Measurements from ENCODE around the gene EIF4A3. TPM values are rescaled to one million over a fixed set of nuclear protein-coding genes. Genes with fewer than 3 reads are reported as not detected.
A peak's percentile ranks its signal among the peaks of the same experiment; 100 is the strongest.

The EIF4A3 gene
- total RNA-seq, 1 experiment from 2014 or later, result 160 TPM

DNA sequence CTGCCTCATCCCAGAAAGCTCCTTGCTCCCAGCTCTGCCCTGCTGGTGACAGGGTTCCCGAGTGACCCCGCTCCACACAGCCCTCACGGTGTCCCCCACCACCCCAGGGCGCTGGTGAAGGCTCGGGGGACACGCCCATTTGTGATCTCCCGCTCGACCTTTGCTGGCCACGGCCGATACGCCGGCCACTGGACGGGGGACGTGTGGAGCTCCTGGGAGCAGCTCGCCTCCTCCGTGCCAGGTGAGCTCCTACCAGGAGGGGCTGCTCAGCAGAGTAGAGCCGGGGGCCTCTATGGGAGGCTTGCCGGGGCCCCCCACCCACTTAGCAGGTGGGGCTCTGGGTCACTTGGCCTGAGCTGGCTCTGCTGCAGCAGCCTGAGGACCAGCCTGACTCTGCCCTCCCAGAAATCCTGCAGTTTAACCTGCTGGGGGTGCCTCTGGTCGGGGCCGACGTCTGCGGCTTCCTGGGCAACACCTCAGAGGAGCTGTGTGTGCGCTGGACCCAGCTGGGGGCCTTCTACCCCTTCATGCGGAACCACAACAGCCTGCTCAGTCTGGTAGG lies 34.4 kb downstream of the EIF4A3 start (continued):
- TF ChIP-seq, protein P1, sequence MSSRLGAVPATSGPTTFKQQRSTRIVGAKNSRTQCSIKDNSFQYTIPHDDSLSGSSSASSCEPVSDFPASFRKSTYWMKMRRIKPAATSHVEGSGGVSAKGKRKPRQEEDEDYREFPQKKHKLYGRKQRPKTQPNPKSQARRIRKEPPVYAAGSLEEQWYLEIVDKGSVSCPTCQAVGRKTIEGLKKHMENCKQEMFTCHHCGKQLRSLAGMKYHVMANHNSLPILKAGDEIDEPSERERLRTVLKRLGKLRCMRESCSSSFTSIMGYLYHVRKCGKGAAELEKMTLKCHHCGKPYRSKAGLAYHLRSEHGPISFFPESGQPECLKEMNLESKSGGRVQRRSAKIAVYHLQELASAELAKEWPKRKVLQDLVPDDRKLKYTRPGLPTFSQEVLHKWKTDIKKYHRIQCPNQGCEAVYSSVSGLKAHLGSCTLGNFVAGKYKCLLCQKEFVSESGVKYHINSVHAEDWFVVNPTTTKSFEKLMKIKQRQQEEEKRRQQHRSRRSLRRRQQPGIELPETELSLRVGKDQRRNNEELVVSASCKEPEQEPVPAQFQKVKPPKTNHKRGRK (CRISPR knock-in tag; IDR thresholded peaks at IDR 0.05; ENCODE audit: borderline replicate concordance), result no peak
- no peak for TF ChIP-seq FOXK1 (CRISPR knock-in tag; IDR thresholded peaks at IDR 0.05)

DNA sequence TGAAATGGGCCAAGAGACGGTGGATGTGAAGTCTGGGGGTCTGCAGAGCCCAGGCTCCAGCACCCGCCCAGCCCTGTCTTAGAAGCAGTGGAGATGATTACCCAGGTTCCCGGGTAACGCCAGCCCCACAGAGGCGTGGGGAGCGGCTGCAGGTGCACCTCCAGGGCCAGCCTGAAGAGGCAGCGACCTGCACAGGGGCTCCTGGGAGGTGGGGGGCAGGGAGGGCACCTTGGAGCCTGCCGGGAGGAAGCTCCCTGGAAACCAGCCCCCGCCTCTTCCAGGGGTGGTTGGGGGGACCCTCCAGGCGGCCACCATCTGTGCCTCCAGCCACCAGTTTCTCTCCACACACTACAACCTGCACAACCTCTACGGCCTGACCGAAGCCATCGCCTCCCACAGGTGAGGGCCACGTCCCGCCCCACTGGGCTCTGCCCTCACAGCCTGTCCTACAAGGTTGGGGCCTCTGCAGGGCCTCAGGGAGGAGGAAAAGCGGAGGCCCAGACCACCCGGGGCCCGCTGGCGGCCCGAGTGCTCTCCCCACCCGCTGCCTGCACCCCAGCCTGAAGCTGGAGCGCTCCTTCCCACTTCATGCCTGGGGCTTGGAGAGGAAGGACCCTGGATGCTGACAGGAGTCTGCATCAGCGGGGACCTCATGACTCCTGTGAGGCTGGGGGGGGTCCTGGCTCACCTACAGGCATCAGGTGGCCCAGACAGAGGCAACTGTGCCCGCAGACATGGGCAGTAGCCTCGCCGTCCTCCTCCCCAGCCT lies 35.0 kb downstream of the EIF4A3 start:
- ChIA-PET POLR2A (interaction anchor here (0.9 to 1.4 kb wide), 2 partner anchors 8 to 12 kb away, joined by 3 to 4 read pairs; no protein-coding TSS in a partner anchor), CTCF (interaction anchor here (1.3 to 5.4 kb wide), 3 partner anchors 11 to 84 kb away, joined by 6 to 55 read pairs (median 26); partner anchors contain the start of gene GAA)
- Mint-ChIP-seq H3K27ac (peak overlapping the region; percentile 34), H3K4me3 (no peak overlapping the region), H3K27me3 (ENCODE audit: low read depth) (no peaks in the 10 kb centered on the region; the same call in 1 of the 2 replicates), H3K9me3 (peaks cover 7% of the 10 kb centered on the region; the same call in 1 of the 2 replicates), H3K36me3 (peaks cover 12% of the 10 kb centered on the region), H3K4me1 (peaks cover 6% of the 10 kb centered on the region; the same call in 1 of the 2 replicates)
- TF ChIP-seq IRF1 (CRISPR knock-in tag; IDR thresholded peaks at IDR 0.05) (no peak), AFF4 (CRISPR knock-in tag; IDR thresholded peaks at IDR 0.05; ENCODE audit: borderline replicate concordance) (no peak), CBFB (CRISPR knock-in tag; IDR thresholded peaks at IDR 0.05; ENCODE audit: low read depth) (no peak), NFYB (CRISPR knock-in tag; conservative IDR thresholded peaks at IDR 0.05; ENCODE audit: low read depth) (no peak)
- TF ChIP-seq, protein P2, sequence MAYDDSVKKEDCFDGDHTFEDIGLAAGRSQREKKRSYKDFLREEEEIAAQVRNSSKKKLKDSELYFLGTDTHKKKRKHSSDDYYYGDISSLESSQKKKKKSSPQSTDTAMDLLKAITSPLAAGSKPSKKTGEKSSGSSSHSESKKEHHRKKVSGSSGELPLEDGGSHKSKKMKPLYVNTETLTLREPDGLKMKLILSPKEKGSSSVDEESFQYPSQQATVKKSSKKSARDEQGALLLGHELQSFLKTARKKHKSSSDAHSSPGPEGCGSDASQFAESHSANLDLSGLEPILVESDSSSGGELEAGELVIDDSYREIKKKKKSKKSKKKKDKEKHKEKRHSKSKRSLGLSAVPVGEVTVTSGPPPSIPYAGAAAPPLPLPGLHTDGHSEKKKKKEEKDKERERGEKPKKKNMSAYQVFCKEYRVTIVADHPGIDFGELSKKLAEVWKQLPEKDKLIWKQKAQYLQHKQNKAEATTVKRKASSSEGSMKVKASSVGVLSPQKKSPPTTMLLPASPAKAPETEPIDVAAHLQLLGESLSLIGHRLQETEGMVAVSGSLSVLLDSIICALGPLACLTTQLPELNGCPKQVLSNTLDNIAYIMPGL (CRISPR knock-in tag; IDR thresholded peaks at IDR 0.05), result no peak
- TF ChIP-seq, protein P3, sequence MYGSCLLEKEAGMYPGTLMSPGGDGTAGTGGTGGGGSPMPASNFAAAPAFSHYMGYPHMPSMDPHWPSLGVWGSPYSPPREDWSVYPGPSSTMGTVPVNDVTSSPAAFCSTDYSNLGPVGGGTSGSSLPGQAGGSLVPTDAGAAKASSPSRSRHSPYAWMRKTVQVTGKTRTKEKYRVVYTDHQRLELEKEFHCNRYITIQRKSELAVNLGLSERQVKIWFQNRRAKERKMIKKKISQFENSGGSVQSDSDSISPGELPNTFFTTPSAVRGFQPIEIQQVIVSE (CRISPR knock-in tag; IDR thresholded peaks at IDR 0.05; ENCODE audit: borderline replicate concordance), result no peak
- peak; percentile 77 for ATAC-seq
- peak; percentile 41 for DNase-seq (ENCODE audit: low spot score)

DNA sequence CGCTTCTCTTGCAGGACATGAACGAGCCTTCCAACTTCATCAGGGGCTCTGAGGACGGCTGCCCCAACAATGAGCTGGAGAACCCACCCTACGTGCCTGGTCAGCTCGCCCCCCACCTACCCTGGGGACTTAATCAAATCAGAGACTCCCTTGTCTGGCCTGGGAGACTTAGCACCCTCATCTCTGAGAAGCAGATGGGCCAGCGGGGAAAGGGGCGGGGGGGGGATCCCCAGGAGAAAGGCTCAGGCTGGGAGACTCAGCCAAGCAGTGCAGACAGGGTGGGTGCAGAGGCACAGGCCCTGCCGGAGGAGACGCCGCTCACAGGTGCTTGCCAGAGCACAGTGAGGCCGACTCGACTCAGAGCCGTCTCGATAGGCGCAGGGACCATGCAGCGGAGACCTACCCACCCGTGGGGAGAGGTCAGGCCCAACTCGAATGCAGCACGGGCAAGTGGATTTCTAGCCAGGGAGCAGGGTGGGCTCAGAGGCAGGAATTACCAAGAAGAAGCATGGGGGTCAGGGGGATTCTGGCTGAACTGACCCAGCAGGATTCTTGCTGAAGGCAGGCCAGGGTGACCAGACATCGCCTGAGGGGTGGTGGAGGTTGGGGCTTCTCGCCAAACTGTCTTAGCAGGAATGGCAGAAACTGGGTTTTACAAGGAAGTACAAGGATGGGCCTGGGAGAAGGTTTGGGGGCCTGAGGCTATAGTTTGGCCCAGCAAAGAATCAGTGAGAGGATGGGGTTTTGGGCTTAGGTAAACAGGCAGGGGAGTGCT lies 35.8 kb downstream of the EIF4A3 start:
- H3K4me1 Mint-ChIP-seq, result peaks cover 6% of the 10 kb centered on the region; the same call in 1 of the 2 replicates
- POLR2A ChIA-PET, result interaction anchor here (0.9 kb wide), 1 partner anchor 8 kb away, joined by 3 read pairs; no protein-coding TSS in a partner anchor
- H3K27ac Mint-ChIP-seq, result peak overlapping the region; percentile 34
- no peak overlapping the region for H3K4me3 Mint-ChIP-seq
- no peaks in the 10 kb centered on the region; the same call in 1 of the 2 replicates for H3K27me3 Mint-ChIP-seq (ENCODE audit: low read depth)
- ATAC-seq (no peak), DNase-seq (ENCODE audit: low spot score) (peak; percentile 9)
- peaks cover 7% of the 10 kb centered on the region; the same call in 1 of the 2 replicates for H3K9me3 Mint-ChIP-seq
- CTCF ChIA-PET, result interaction anchor here (0.9 to 5.4 kb wide), 3 partner anchors 10 to 80 kb away, joined by 3 to 55 read pairs (median 26); partner anchors contain the start of gene GAA
- peaks cover 12% of the 10 kb centered on the region for H3K36me3 Mint-ChIP-seq
- TF ChIP-seq TEAD4 (CRISPR knock-in tag; IDR thresholded peaks at IDR 0.05), result no peak
- TF ChIP-seq, protein P4, sequence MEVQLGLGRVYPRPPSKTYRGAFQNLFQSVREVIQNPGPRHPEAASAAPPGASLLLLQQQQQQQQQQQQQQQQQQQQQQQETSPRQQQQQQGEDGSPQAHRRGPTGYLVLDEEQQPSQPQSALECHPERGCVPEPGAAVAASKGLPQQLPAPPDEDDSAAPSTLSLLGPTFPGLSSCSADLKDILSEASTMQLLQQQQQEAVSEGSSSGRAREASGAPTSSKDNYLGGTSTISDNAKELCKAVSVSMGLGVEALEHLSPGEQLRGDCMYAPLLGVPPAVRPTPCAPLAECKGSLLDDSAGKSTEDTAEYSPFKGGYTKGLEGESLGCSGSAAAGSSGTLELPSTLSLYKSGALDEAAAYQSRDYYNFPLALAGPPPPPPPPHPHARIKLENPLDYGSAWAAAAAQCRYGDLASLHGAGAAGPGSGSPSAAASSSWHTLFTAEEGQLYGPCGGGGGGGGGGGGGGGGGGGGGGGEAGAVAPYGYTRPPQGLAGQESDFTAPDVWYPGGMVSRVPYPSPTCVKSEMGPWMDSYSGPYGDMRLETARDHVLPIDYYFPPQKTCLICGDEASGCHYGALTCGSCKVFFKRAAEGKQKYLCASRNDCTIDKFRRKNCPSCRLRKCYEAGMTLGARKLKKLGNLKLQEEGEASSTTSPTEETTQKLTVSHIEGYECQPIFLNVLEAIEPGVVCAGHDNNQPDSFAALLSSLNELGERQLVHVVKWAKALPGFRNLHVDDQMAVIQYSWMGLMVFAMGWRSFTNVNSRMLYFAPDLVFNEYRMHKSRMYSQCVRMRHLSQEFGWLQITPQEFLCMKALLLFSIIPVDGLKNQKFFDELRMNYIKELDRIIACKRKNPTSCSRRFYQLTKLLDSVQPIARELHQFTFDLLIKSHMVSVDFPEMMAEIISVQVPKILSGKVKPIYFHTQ (CRISPR knock-in tag; IDR thresholded peaks at IDR 0.05), result no peak
- TF ChIP-seq GABPB1 (CRISPR knock-in tag; IDR thresholded peaks at IDR 0.05), result no peak
- no peak for TF ChIP-seq ZNF219 (CRISPR knock-in tag; IDR thresholded peaks at IDR 0.05; ENCODE audit: borderline replicate concordance)
- TF ChIP-seq ZNF121 (CRISPR knock-in tag; IDR thresholded peaks at IDR 0.05), result no peak
- TF ChIP-seq, protein P5, sequence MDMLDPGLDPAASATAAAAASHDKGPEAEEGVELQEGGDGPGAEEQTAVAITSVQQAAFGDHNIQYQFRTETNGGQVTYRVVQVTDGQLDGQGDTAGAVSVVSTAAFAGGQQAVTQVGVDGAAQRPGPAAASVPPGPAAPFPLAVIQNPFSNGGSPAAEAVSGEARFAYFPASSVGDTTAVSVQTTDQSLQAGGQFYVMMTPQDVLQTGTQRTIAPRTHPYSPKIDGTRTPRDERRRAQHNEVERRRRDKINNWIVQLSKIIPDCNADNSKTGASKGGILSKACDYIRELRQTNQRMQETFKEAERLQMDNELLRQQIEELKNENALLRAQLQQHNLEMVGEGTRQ (CRISPR knock-in tag; IDR thresholded peaks at IDR 0.05), result no peak
- no peak for TF ChIP-seq NR1H2 (CRISPR knock-in tag; IDR thresholded peaks at IDR 0.05)
- no peak for TF ChIP-seq HMGA2 (CRISPR knock-in tag; IDR thresholded peaks at IDR 0.05)
